Measurements from ENCODE around the gene HTN3. TPM values are rescaled to one million over a fixed set of nuclear protein-coding genes. Genes with fewer than 3 reads are reported as not detected.

HTN3 gene
- total RNA-seq, 1 experiment from 2014 or later, result not detected

DNA sequence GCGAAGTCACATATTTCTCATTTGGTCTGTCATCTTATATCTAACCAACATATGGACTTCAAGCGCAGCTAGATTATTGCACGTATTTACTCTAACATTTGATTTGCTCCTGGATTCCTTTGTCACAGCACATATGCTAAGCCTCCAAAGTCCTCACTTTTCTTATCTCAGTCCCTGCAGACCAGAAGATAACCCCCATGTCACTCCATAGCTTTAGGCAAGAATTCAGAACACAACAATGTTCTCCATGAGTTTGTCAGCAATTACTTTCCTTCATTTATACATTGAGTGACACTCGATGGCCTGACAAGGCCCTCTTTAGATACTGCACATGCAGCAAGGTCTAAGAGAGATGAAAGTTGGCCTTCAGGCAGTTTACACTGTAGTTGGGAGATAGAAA, 37.2 kb upstream of the HTN3 start:
- Histone ChIP-seq H3K9me2 (replicated peaks; ENCODE audit: low read length) (no peaks in the 10 kb centered on the region), H3K4me3 (ENCODE audit: low read length) (no peak overlapping the region), H3K27ac (ENCODE audit: low read length) (no peak overlapping the region), H2AFZ (ENCODE audit: low read length) (no peak overlapping the region), H3F3A (ENCODE audit: low read length, unreplicated experiment) (no peaks in the 10 kb centered on the region), H3K79me2 (ENCODE audit: low read length) (no peaks in the 10 kb centered on the region), H3K4me1 (ENCODE audit: insufficient read depth, low read length) (no peaks in the 10 kb centered on the region), H3K9ac (ENCODE audit: low read length) (no peak overlapping the region), H3K27me3 (ENCODE audit: low read length) (peaks cover 15% of the 10 kb centered on the region; the same call in 1 of the 2 replicates), H3K36me3 (ENCODE audit: low read depth, low read length) (no peaks in the 10 kb centered on the region), H3K4me2 (ENCODE audit: low read length) (no peak overlapping the region), H3K9me3 (ENCODE audit: low read length) (no peaks in the 10 kb centered on the region), H4K20me1 (ENCODE audit: low read length) (no peaks in the 10 kb centered on the region)
- no TSS peak for BruUV-seq (replicated peaks)
- ATAC-seq, result no peak
- POLR2A ChIA-PET (ENCODE audit: unreplicated experiment), result no interaction called here
- intact Hi-C loops (cut with micrococcal nuclease), result no loop called here
- TF ChIP-seq EZH2 (IDR thresholded peaks at IDR 0.05; ENCODE audit: low read length, unreplicated experiment) (no peak), EZH2phosphoT487 (IDR thresholded peaks at IDR 0.05; ENCODE audit: borderline replicate concordance, low read length) (no peak)
- CTCF ChIA-PET, result no interaction called here
- DNase-seq, result no peak

DNA sequence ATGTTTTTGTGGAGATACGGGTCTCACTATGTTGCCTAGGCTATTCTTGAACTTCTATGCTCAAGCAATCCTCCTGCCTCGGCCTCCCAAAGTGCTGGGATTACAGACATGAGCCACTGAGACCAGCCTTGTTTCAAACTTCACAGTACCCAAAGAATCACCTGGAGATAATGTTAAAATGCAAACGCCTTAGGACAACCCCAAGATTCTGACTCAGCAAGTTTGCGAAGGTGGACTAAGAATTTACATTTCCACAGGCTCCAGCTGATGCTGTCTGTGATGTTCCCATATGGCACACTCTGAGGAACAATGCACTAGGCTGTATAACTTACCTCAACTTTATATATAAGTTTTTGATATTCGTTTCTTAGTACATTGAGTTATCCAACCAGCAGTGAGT, 33.5 kb upstream of the HTN3 start:
- no TSS peak for BruUV-seq (replicated peaks)

DNA sequence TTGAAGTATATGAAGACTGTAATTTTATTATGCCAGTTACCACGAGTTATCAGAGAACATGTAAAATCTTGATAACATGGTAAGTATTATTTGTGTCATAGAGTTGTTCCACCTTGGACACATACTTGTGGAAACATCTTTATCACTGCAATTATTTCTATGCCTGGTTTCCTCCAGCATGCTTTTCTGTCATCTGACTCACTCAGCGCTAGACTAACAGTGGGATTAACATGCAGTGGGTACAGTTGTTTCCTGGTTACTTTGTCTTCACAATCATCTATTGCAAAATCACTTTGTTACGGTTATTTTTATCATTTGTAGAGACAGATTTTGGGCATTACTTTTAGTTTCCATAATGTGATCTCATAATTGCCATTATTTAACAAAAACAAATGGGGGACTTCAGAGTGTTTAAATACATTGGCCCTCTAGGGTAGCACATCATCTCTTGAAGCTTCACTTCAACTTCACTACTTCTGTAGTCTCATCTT, 32.7 kb upstream of the HTN3 start, which contains the start of gene STATH:
Gene STATH, plus strand, starts transcription at position 441 of the 491 bp plus-strand sequence. CDS start 2,472 bp downstream, outside the sequence.
- Histone ChIP-seq H3F3A (ENCODE audit: low read length, unreplicated experiment) (no peaks in the 10 kb centered on the region), H3K36me3 (ENCODE audit: low read depth, low read length) (no peaks in the 10 kb centered on the region), H3K79me2 (ENCODE audit: low read length) (no peaks in the 10 kb centered on the region), H3K4me1 (ENCODE audit: insufficient read depth, low read length) (peaks cover 6% of the 10 kb centered on the region; the same call in 1 of the 2 replicates), H3K9ac (ENCODE audit: low read length) (no peak within 1 kb of the TSS), H2AFZ (ENCODE audit: low read length) (no peak within 1 kb of the TSS), H4K20me1 (ENCODE audit: low read length) (no peaks in the 10 kb centered on the region), H3K9me3 (ENCODE audit: low read length) (no peaks in the 10 kb centered on the region), H3K9me2 (replicated peaks; ENCODE audit: low read length) (no peaks in the 10 kb centered on the region), H3K27ac (ENCODE audit: low read length) (no peak within 1 kb of the TSS), H3K27me3 (ENCODE audit: low read length) (peaks cover 10% of the 10 kb centered on the region; the same call in 1 of the 2 replicates), H3K4me2 (ENCODE audit: low read length) (no peak within 1 kb of the TSS), H3K4me3 (ENCODE audit: low read length) (no peak within 1 kb of the TSS)
- ChIA-PET CTCF (no interaction called here), POLR2A (ENCODE audit: unreplicated experiment) (no interaction called here)
- BruUV-seq (replicated peaks), result no TSS peak
- DNase-seq, result no peak
- no peak for ATAC-seq
- TF ChIP-seq EZH2 (IDR thresholded peaks at IDR 0.05; ENCODE audit: low read length, unreplicated experiment), result no peak
- TF ChIP-seq EZH2phosphoT487 (IDR thresholded peaks at IDR 0.05; ENCODE audit: borderline replicate concordance, low read length), result no peak
- TF ChIP-seq, protein P1, sequence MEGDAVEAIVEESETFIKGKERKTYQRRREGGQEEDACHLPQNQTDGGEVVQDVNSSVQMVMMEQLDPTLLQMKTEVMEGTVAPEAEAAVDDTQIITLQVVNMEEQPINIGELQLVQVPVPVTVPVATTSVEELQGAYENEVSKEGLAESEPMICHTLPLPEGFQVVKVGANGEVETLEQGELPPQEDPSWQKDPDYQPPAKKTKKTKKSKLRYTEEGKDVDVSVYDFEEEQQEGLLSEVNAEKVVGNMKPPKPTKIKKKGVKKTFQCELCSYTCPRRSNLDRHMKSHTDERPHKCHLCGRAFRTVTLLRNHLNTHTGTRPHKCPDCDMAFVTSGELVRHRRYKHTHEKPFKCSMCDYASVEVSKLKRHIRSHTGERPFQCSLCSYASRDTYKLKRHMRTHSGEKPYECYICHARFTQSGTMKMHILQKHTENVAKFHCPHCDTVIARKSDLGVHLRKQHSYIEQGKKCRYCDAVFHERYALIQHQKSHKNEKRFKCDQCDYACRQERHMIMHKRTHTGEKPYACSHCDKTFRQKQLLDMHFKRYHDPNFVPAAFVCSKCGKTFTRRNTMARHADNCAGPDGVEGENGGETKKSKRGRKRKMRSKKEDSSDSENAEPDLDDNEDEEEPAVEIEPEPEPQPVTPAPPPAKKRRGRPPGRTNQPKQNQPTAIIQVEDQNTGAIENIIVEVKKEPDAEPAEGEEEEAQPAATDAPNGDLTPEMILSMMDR (conservative IDR thresholded peaks at IDR 0.05; ENCODE audit: low read depth, low read length), result no peak
- intact Hi-C loops (cut with micrococcal nuclease), result no loop called here

More for the DNA sequence above, 33.5 kb upstream of the HTN3 start:
- no peak for DNase-seq
- peaks cover 6% of the 10 kb centered on the region; the same call in 1 of the 2 replicates for H3K4me1 ChIP-seq (ENCODE audit: insufficient read depth, low read length)
- H3K27me3 ChIP-seq (ENCODE audit: low read length), result peaks cover 10% of the 10 kb centered on the region; the same call in 1 of the 2 replicates
- no peaks in the 10 kb centered on the region for H4K20me1 ChIP-seq (ENCODE audit: low read length)
- no peaks in the 10 kb centered on the region for H3K79me2 ChIP-seq (ENCODE audit: low read length)
- H3F3A ChIP-seq (ENCODE audit: low read length, unreplicated experiment), result no peaks in the 10 kb centered on the region
- ChIA-PET POLR2A (ENCODE audit: unreplicated experiment) (no interaction called here), CTCF (no interaction called here)
- H3K4me2 ChIP-seq (ENCODE audit: low read length), result no peak overlapping the region
- intact Hi-C loops (cut with micrococcal nuclease), result no loop called here
- ATAC-seq, result no peak
- H3K9ac ChIP-seq (ENCODE audit: low read length), result no peak overlapping the region
- no peak overlapping the region for H3K27ac ChIP-seq (ENCODE audit: low read length)
- TF ChIP-seq EZH2phosphoT487 (IDR thresholded peaks at IDR 0.05; ENCODE audit: borderline replicate concordance, low read length) (no peak), EZH2 (IDR thresholded peaks at IDR 0.05; ENCODE audit: low read length, unreplicated experiment) (no peak)
- TF ChIP-seq, protein P1 (conservative IDR thresholded peaks at IDR 0.05; ENCODE audit: low read depth, low read length), result no peak
- no peak overlapping the region for H3K4me3 ChIP-seq (ENCODE audit: low read length)
- H3K9me2 ChIP-seq (replicated peaks; ENCODE audit: low read length), result no peaks in the 10 kb centered on the region
- H3K36me3 ChIP-seq (ENCODE audit: low read depth, low read length), result no peaks in the 10 kb centered on the region
- no peaks in the 10 kb centered on the region for H3K9me3 ChIP-seq (ENCODE audit: low read length)
- no peak overlapping the region for H2AFZ ChIP-seq (ENCODE audit: low read length)
